Activated CD4-positive, CD25-positive, alpha-beta regulatory T cell treated with anti-CD3 and anti-CD28 coated beads, Interleukin-2, amount 50 U/mL, for 16 hours (primary cell): Measurements from ENCODE around the gene RFXANK.
"Not testable (repeated sequence)": the region's sequence is repeated elsewhere in the genome, so short reads cannot be mapped to it uniquely, and the experiment has no call there.

Source experiments
- DNase-seq: peaks from one replicate; pipeline ENCODE4 v3.0.0-alpha.2; 2020; ENCODE audit warnings: low read depth, low spot score

Gene RFXANK

GRCh38 chr19:19170053-19170872 lies 21.8 kb upstream of the RFXANK start, which contains the start of gene MEF2B:
TSS of gene MEF2B (minus strand) at chr19:19170263. CDS start at chr19:19150735, 19,528 bp downstream.
- DNase-seq, result peak; percentile 52

- DNase-seq, result no peak
Observed at GRCh38 chr19:19170873-19171672, 21.0 kb upstream of the RFXANK start.

- no peak for DNase-seq
Observed at GRCh38 chr19:19171821-19172532, 20.1 kb upstream of the RFXANK start.

- DNase-seq, result not testable (repeated sequence)
Observed at GRCh38 chr19:19173243-19173642, 18.8 kb upstream of the RFXANK start.

GRCh38 chr19:19176950-19177349 lies 15.1 kb upstream of the RFXANK start:
- no peak for DNase-seq

GRCh38 chr19:19179548-19180441 lies 12.3 kb upstream of the RFXANK start:
- no peak for DNase-seq

GRCh38 chr19:19181488-19181998 lies 10.5 kb upstream of the RFXANK start:
- no peak for DNase-seq

- peak; percentile 48 for DNase-seq
Observed at GRCh38 chr19:19185853-19186740, 6.0 kb upstream of the RFXANK start.

- no peak for DNase-seq
Observed at GRCh38 chr19:19186742-19187141, 5.3 kb upstream of the RFXANK start.

- no peak for DNase-seq
Observed at GRCh38 chr19:19191768-19192077, 335 bp upstream of the RFXANK start.

- DNase-seq, result no peak
Observed at GRCh38 chr19:19192910-19193423, 909 bp downstream of the RFXANK start.

GRCh38 chr19:19193926-19194325 lies 1.9 kb downstream of the RFXANK start:
- DNase-seq, result no peak

- no peak for DNase-seq
Observed at GRCh38 chr19:19201697-19202630, 9.9 kb downstream of the RFXANK start.

GRCh38 chr19:19202707-19203011 lies 10.6 kb downstream of the RFXANK start:
- DNase-seq, result no peak

- peak; percentile 83 for DNase-seq
Observed at GRCh38 chr19:19203012-19203856, 11.2 kb downstream of the RFXANK start, which contains the start of gene NR2C2AP. TSS of gene NR2C2AP (minus strand) at chr19:19203414. CDS start at chr19:19203060, 354 bp downstream.

- DNase-seq, result no peak
Observed at GRCh38 chr19:19204181-19204580, 12.1 kb downstream of the RFXANK start.
